DMS79 treated with DMSO at 0.1 percent for 48 hours (cell line): ENCODE data around the gene CLINT1.
A peak's percentile ranks its signal among the peaks of the same experiment; 100 is the strongest.
"Not testable (repeated sequence)": the region's sequence is repeated elsewhere in the genome, so short reads cannot be mapped to it uniquely, and the experiment has no call there.

Source experiments
- DNase-seq: peaks from one replicate; lab custom pipeline; 2025; lab: John Stamatoyannopoulos, UW

The CLINT1 gene

DNA sequence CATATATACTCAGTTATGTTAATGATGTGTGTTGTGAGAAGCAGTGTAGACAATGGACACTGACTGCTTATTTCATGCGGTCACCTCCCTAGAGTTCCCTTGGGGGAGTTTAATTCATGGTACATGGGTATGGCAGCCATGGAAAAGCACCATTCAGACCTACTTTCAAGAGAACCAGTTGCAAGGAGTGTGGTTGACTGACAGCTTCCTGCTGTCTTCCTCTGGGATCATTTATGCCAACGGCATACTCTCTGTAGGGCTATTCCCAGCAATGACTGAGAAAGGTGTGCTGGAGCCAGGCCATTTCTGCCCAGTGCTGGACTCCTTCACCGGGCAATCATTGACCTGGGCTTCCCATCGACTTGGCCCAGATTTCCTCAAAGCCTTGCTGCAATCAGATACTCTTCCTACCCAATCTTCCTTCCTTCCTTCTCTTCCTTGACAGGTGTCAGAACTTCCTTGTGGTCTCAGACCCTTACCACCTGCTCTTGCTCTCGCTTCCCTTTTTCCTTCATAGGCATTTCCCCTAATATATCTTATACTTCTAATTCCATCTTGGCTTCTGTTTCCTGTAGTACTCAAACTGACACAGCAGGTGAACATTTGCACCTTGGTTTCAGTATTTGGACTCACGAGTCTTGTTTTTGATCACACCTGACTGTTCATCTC lies 3.4 kb upstream of the CLINT1 start:
- DNase-seq: no peak

DNA sequence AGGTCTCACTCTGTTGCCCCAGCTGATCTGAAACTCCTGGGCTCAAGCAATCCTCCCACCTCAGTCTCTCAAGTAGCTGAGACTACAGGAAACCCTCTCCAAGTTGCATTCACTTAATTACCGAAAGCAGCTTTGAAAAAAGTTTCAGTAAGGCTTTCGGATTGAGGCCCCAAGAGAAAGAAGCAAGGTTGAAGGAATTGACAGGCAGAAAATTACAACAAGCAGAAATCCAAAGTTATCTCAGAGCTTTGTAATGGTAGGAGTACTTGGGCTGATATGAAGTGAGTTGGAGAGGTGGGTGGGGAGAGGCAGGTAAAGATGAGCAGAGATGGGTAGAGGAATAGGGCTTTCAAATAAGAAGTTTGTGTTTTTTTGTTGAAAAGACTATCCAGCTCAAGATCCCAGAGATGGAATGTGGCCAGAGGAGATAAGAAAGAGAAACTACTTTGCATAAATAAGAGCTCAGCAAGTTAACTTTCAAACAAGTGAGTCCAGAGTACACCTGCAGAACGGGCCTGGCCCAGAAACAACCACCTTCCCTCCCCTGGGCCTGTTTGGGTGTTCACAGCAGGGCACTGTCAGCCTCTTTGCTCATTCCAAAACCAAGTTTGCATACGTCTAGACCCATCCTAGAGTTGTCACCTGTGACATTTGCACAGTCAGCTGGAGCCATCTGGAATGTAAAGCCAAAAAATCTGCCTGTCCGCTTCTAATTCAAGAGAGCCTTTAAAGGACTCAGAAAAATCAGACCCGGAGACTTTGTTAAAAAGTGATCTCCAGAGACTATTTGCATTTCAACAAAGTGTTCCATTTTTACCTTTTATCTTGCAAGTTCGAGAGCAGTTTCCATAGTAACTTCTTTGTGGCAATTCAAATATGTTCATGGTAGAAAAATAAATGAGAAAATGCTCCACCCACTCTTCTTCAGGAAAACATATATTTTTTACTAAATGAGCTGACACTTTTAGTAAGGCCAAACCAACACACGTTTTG lies 2.2 kb upstream of the CLINT1 start:
- no peak for DNase-seq

DNA sequence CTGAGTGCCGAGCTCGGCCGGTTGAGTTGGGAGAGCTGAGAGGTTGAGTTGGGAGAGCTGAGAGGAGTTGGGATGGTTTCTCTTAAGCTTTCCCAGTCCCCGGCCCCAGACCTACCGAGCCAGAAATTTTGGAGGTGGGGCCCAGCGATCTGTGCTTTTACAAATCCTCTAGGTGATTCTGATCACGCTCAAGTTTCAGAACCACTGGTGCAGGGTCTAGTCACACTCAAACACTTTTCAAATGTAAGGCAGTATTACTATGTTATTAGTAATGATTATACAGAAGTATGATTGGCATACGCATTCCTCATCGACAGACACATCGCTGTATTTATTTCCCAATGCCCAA lies 256 bp upstream of the CLINT1 start:
- DNase-seq: no peak

DNA sequence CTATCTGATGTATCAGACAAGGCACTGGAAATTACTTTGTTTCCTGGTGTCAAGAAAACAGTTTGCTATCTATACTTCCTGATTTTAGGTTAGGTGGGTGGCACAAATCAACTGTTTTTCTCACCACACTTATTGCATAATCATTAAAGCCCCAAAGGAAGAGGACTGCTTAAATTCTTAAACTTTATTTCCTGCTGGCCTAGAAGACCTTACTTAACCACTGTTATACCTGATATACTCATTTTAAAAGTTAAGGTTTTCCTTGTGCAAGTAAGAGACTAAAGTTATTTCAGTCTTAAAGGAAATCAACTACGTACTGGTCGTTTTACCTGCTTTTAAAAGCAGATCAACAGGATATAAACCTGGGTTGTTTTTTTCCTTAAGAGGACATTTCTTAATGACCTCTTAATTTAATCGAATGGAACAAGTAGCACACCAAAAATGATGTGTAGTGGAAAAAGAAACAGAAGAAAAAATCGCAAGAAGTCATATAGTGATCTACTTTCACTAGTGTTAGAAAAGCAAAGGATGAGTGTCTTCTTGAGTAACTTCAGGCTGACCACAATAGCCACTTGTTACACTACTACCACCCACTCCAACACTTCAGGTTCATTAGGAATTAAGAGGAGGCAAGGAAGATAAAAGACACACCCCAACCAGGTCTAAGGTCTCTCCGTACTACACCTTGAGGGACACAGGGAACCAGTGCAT lies 974 bp downstream of the CLINT1 start:
- peak; percentile 27 for DNase-seq

DNA sequence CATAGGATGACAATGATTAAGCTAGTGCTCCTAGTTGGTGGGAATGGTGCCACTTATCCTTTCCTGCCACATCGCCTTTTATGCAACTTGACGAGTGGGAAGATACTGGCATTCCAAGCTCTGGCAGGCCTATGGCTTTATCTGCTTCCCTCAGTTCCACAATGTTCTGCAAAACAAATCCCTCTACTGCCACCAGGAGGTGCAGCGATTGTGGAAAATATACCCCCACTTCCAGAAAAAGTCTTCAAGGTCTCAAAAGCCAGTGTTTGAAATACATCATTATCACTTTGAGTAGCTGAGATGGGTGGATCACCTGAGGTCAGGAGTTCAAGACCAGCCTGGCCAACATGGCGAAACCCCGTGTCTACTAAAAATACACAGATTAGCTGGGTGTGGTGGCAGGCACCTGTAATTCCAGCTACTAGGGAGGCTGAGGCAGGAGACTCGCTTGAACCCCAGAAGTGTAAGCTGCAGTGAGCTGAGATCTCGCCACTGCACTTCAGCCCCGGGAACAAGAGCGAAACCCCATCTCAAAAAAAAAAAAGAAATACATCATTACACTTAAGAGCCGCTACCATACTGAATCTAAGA lies 3.4 kb downstream of the CLINT1 start:
- DNase-seq: peak; percentile 4

DNA sequence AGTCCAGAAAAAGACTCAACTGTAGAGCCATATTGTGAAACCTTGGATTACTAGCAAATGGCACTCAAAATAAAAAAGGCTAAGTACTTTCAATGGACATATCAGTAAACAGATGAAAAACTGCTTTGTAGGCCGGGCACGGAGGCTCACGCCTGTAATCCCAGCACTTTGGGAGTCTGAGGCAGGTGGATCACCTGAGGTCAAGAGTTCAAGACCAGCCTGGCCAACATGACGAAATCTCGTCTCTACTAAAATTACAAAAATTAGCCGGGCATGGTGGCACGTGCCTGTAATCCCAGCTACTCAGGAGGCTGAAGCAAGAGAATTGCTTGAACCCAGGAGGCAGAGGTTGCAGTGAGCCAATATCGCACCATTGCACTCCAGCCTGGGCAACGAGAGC lies 5.6 kb downstream of the CLINT1 start:
- DNase-seq: not testable (repeated sequence)

DNA sequence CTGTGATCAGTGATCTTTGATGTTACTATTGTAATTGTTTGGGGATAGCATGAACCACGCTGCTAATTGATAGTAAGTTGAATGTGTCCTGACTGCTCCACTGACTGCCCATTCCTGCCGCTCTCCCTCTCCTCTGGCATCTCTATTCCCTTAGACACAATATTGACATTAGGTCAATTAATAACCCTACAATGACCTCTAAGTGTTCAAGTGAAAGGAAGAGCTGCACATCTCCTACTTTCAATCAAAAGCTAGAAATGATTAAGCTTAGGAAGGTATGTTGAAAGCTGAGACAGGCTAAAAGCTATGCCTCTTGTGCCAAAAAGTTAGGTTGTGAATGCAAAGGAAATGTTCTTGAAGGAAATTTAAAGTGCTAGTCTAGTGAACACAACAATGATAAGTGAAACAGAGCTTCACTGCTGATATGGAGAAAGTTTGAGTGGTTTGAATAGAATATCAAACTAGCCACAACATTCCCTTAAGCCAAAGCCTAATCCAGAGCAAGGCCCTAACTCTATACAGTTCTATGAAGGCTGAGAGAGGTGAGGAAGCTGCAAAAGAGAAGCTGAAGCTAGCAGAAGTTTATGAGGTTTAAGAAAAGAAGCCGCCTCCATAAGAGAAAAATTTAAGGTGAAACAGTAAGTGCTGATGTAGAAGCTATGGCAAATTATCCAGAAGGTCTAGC lies 12.9 kb downstream of the CLINT1 start:
- DNase-seq: no peak

DNA sequence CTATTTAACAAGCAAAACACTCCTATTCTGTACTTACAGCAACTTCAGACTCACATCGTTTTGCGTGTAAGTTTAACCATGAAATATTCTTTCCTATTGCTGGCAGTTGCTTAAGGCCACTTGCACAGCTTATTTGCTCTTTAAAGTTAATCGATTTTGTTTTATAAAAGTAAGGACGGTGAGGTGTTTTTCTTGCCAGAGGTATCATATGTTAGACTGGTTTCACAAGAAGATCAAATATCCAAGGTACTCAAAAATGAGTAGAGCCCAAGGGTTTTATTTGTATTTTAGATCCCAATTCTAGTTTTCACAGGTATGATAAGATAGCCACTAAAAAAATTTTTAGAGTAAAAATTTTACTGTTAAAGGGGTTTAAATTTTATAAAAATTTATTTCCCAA lies 16.2 kb downstream of the CLINT1 start:
- no peak for DNase-seq

DNA sequence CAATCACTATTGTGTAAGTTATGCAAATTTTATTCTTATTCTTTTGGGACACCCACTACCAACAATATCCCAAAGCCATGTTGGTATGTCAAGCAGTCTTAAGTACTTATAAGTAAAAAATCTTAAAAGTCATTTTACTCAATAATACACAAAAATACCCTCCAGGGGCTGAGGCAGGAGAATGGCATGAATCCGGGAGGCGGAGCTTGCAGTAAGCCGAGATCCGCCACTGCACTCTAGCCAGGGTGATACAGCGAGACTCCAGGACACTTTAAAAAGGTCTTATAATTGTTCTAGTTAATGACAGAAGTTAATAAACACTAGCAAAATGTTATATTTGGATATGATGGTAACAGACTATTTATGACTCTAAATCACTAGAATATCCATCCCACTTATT lies 16.8 kb downstream of the CLINT1 start:
- DNase-seq: no peak

DNA sequence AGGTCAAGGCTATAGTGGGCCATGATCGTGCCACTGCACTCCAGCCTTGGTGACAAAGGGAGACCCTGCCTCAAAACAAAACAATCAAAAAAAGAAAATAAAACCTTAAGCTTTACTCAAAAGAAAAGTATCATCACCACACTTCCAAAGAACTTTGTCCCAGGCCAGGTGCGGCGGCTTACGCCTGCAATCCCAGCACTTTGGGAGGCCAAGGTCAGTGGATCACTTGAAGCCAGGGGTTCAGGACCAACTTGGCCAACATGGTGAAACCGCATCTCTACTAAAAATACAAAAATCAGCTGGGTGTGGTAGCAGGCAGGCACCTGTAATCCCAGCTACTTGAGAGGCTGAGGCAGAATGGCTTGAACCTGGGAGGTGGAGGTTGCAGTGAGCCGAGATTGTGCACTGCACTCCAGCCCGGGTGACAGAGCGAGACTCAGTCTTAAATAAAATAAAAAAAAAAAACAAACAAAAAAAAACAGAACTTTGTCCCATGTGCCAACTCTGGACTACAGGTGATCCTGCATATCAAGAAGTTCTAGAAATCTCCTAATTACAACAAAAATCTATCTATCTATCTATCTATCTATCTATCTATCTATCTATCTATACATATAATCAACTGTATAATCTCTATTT lies 19.7 kb downstream of the CLINT1 start:
- no peak for DNase-seq

DNA sequence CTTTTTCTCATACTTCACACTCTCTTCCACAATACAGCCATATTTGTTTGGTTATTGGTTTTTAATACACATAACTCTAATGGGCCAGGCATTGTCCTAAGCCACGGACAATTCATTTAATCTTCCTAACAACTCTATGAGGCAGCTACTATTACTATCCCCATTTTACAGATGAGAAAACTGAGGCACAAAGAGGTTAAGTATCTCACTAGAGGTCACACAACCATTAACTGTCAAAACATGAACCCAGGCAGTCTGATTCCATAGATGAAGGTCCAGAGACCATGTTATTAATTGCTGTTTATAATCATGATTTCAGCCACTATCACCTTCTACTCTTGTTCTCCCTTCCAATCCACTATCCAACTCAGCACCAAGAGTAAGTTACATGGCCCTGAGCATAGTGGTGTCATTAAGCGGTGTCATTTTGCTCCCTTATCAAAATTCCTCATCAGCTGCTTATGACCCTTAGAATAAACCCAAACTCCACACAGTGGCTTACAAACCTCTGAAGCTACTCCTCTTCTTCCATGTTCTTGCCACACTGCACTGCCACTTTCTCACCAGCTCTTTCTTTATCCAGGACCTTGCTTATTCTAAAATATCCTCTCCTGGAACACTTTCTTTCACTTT lies 22.7 kb downstream of the CLINT1 start:
- no peak for DNase-seq

DNA sequence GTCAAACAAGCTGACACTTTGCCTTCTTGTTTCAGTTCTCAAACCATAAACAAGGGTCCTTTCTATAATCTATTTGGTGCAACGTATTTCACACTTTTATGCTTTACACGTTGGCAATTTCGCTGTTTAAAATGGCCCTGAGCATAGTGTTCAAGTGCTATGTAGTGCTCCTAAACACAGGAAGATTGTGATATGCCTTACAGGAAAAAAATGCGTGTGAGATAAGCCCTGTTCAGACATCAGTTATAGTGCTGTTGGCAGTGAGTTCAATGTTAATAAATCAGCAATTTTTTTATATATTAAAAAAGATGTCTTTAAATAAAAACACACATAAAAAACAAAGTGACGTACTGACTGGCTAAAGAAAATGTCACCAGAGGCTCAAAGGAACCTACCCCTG lies 23.9 kb downstream of the CLINT1 start:
- DNase-seq: no peak

DNA sequence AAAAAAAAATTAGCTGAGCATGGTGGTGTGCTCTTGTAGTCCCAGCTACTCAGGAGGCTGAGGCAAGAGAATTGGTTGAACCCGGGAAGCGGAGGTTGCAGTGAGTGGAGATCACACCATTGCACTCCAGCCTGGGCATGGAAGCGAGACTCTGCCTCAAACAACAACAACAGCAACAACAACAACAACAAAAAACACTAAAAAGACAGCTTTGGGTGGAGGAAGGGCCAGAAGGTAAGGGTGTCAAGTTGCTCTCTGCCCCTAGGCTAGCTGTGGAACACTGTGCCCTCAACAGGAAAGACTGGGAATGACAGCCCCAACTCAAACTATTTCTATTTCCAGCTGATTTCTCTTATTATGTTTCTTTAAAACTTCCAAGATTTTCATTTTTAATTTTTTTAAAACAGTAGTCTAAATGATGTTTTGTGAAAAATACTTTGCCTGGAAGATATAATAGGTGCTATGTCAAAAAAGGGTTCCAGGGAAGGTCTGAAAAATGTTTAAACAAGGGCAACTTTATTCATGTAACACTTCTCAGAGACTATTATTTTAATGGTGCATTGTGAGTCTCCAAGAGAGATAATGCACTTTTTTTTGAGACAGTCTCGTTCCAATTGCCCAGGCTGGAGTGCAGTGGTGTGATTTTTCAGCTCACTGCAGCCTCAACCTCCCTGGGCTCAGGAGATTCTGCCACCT lies 29.9 kb downstream of the CLINT1 start:
- no peak for DNase-seq

DNA sequence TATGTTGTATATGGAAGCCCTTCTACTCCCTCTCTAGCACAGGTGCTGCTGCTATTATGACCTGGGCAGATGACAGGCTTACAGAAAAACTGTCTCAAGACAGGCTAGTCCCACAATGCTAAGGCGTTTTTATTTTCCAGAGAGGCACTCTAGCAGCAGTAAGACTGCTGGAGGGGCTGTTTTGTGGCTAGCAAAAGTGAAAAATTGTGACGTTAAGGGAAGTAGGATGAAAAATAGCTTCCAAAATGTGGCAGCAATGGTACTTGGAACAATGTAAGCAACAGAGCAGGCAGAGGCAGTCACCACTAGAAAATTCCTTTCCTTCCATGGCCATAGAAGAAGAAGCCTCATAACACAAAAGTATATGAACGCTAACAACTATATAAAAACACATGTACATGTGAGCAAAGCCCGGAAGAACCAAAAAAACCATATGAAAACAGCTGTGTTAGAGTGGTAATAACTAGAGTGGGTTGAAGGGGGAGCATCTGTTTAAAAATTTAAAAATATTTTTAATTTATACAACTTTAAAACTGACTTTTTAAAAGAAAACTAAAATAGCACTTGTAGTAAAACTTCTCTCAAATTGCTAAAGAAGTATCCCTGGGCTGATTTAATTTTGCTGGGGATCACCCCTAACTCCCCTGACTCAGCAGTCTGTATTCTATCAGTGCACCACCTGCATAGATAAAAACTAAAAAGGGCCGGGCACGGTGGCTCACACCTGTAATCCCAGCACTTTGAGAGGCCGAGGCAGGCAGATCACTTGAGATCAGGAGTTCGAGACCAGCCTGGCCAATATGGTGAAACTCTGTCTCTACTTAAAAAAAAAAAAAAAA lies 30.6 kb downstream of the CLINT1 start:
- DNase-seq: no peak

DNA sequence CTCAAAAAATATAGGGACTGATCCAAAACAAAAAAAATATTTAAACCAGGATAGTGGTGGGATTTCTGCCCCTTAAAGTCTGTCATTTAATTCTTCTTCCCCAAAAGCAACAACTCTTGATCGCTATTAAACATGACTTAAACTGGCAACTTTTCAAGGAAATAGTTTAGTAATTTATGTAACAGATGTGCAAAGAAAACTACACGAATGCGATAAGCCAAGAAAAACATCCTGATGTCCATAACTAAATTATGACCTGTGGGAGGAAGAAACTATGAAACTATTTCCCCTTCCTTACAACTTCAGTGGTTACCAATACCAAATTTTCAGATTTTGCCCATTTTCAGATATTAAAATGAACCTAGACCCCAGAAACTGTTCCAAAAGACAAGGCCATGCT lies 31.5 kb downstream of the CLINT1 start:
- no peak for DNase-seq

DNA sequence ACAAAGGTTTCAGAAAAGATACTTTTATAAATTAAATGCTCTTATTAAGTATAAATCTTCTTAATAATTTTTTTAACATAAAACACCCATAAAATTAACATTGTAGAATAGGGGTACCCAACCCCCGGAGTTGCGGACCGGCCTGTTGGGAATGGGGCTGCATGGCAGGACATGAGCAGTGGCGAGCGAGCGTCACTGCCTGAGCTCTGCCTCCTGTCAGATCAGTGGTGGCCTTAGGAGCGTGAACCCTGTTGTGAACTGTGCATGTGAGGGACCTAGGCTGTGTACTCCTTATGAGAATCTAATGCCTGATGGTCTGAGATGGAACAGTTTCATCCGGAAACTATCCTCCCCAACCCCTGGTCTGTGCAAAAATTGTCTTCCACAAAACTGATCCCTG lies 35.3 kb downstream of the CLINT1 start:
- DNase-seq: no peak

DNA sequence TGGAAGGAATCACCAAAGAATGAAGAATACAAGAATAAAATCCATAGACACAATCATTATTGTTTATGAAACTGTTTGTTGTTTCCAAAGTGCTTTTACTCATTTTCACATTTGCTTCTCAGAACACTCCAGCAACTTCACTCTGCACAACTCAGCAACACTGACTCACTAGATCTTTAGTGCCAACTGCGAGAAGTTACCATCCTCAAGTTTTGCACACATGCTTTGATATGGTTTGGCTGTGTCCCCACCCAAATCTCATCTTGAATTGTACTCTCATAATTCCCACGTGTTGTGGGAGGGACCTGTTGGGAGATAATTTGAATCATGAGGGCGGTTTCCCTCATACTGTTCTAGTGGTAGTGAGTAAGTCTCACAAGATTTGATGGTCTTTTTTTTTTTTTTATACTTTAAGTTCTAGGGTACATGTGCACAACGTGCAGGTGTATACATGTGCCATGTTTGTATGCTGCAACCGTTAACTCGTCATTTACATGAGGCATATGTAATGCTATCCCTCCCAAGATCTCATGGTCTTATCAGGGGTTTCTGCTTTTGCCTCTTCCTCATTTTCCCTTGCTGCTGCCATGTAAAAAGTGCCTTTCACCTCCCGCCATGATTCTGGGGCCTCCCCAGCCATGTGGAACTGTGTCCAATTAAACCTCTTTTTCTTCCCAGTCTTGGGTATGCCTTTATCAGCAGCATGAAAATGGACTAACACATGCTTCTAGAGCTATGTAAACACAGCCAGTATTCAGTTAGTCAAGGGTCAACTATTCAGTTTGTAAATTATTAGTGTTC lies 36.9 kb downstream of the CLINT1 start:
- DNase-seq: no peak

DNA sequence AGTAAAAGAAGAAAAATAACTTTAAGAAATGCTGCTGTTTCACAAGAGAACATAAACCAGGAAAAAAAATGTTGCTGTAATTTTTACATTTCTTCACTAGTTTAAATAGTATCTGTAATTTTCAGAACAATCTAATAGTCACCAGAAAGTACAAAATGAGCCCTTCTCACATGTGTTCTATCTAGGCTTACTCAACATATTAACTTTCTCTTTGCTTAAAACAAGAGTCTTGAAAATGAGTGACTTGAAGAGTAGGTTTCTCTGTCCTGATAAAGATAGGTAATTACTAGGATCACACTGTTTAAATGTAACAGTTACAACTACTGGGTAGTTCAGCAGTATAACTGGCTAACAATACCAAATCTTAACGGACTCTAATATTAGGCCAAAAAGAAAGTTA lies 37.5 kb downstream of the CLINT1 start:
- no peak for DNase-seq
